GM21526 (cell line): ENCODE measurements around the gene PHF20.
"Not testable (repeated sequence)": the region's sequence is repeated elsewhere in the genome, so short reads cannot be mapped to it uniquely, and the experiment has no call there.

ENCODE experiments used
- ATAC-seq: cut with Tn5 transposase; IDR thresholded peaks from one replicate; pipeline ENCODE4 v1.9.1; 2021; ENCODE audit warnings: moderate library complexity; ENCODE audit not compliant: unreplicated experiment, low FRiP score

PHF20 gene

DNA sequence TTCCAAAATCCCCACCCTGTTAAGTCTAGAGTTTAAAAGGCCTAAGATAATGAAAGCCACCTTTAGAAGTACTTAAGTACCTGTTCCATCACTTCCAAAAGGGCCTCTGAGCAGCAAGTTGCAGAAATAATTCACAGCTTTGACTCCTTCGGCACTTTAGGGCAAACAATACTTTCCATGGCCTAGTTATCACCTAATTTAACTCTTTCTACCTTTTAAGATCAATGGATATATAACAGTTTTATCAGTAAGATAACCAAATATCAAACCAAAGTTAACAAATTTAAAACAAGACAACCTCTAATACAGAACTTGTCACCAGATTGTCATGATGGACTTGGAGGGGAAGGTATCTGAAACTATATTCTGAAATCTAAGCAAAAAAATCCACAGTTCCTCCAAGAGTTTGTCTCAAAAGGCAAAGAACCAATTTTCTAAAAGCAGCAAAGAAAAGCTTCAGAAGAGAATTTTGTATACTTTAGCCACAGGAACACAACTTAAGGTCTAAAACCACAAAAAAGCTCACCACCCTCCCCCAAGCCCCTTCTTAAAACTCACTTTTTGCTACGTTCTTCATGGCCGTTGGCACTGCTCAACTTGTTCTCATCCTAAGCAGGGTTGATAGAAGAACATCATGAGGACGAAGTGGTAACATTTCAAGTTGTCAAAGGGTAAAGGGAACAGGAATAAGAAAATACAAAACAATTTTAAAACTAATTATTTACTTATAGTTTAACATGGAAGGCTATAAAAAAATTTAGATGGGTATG lies 33.2 kb upstream of the PHF20 start:
- no peak for ATAC-seq

DNA sequence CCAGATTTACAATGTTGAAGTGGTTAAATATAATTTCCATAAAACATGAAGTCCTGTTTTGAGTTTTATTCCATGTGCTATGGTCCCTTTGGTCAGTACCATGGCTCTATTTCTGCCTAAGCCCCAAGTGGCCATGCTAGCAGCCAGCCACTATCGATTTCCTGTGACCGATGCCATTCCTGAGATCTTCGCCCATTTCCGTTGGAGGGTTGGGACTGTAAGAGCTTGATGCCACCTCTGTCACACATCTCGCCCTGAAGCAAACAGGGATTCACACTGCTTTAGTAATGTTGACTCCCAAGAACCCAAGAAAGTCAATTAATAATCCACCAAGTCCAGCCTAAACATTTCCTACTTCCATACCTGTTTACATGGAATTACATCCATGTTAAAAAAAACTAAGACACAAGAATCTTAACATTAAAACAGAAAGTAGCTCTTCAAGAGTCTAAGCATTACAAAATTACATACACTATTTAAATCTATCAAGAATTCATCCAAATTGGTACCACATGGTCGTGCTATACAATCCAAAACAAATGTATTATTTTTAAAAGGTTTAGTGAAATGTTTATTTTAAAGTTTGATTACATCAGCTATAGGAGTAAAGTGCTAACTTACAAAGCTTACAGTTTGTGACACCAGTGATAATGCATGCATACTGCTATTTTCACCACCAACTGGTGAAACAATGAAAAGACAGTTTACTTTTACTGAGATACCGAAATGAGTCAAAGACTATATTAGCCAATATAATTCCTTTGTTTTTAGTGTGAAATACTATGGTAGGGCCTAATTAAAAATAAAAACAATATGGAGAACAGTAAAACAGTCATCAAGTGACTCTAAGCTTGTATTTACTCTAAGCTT lies 32.3 kb upstream of the PHF20 start:
- ATAC-seq = no peak

DNA sequence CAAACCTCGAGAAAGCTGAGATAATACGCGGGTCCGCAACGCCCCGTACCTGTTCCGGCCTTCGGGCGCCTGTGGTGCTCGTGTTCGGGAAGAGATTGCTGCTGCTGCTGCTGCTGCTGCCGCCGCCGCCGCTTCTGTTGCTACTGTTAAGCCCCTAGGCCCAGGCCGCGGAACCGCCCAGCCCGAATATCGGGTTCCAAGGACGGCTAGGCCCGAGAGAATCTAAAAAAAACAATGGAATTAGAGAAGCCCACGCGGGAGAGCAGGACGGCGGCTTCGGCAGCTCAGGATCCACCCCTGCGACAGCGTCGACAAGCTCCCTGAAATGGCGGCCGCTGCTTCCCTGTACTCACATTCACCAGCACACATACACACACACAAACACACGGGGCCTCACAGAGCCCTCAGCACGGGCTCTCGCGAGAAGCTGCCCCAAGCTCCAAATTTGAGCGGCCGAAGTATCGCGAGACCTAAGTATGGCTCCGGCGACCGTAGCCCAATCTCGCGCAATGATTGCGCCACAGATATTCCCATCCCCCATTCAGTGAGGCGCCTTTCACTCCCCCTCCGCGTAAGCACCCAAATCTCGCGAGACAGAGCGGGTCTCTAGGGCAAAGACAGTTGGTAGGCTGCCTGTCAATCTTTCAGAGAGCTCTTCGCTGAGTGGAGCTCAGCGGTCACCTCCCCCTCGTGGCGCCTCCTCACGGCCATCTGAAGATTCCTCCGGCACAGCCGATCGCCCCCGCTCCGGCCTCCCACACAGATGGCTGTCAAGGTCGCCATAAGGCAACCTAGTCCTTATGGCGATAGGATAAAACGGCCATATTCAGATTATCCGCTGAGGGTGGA lies 29.7 kb upstream of the PHF20 start, which contains the start of gene RBM39:
TSS of gene RBM39 (minus strand) at position 369 of the 849 bp plus-strand sequence. CDS start 1,386 bp downstream, outside the sequence.
- ATAC-seq = peak; percentile 79

DNA sequence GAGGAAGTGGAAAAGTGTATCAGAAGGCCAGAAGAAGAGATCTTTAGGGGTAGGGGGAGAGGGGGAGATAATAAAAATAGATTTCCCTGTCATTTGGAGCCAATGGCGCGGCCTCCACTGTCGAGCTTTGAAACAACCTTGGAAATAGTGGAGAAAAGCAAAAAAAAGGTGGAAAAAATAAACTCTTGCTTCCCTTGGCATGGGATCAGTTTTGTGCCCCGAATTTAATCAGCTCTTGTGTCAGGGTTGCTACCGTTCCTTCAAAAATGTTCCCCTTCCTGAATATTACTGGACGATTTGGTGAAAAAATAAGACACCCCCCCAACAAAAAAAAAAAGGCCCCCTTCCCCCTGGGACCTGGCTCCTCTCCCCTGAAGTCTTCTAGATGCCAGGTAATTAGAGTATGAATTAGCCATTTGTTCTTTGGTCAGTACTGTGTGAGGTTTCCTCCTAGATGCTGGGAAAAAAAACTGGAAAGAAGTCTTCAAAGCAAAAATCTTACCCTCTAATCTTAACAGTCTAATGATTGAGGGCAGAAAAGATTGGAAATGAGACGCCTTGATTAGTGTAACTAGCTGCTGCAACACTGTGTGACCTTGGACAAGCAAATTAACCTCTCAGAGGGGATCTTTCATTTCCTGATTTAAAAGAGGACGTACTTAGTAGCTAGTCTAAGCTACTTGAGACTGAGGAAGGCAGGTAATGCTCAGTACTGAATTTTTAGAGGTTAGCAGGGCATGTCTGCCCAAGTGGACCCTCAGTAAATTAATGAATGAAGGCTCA lies 28.9 kb upstream of the PHF20 start:
- ATAC-seq = no peak

DNA sequence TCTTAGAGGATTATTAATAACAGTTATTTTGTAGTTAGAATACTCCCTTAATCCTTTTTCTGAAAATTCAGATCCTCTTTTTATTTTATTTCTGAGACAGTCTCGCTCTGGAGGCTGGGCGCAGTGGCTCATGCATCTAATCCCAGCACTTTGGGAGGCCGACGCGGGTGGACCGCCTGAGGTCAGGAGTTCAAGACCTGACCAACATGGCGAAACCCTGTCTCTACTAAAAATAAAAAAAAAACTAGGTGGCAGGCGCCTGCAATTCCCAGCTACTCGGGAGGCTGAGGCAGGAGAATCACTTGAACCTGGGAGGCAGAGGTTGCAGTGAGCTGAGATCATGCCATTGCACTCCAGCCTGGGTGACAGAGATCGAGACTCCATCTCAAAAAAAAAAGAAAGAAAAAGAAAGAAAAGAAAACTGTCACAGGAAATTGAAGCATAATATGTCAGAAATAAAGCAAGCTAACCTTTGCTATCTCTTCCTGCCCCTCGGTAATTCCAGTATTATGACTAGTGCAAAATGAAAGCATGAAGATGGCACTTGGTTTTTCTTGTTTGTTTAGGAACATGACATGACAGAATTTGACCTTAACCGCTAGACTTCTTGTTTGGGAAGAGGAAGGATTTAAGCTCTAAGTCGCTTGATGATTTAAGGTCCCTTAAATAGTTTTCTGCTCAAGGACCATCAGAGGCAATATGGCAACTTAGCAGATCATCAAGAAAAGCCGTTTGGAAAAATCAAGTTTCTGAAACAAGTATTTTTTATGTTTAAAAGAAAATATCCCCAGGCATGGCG lies 27.9 kb upstream of the PHF20 start:
- ATAC-seq = no peak

DNA sequence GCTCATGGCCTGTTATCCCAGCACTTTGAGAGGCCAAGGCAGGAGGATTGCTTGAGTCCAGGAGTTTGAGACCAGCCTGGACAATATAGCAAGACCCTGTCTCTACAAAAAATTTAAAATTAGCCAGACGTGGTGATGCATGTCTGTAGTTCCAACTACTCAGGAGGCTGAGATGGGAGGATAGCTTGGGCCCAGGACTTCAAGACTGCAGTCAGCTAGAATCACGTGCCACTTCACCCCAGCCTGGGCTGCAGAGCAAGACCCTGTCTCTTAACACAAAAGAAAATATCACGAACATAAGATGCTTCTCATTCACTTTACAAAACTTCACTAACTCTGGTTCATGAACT lies 27.3 kb upstream of the PHF20 start:
- not testable (repeated sequence) for ATAC-seq

DNA sequence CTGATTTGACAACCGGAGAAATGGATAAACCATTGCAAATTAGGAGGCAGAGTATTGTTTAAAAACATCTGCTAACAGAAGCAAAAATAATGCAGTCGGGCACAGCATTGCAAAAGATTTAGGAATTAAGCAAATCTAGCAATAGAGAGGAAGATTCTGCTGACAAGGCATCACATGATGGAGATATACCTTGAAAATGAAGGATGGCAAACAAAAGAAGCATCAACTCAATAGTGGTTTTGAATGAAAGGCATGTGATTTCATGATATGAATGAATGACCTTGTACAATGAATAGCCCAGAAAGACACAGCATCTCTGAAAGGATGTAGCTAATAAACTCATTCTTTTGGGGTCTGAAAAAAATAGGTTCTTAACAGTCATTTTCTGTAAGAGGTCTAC lies 21.2 kb upstream of the PHF20 start:
- ATAC-seq = no peak

DNA sequence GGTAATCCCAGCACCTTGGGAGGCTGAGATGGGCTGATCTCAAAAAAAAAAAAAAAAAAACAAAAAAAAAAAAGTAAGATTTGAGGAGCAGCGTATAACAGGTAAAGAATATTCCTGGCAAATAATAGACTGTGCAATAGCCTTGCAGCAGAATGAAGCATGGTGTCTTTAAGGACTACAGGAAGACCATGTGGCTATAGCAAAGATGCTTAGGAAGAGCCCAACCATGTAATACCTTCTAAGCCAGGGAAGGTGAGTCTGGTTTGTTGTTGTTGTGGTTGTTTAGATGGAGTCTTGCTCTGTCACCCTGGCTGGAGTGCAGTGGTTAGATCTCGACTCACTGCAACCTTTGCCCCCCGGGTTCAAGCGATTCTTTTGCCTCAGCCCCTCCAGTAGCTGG lies 15.4 kb upstream of the PHF20 start:
- no peak for ATAC-seq

DNA sequence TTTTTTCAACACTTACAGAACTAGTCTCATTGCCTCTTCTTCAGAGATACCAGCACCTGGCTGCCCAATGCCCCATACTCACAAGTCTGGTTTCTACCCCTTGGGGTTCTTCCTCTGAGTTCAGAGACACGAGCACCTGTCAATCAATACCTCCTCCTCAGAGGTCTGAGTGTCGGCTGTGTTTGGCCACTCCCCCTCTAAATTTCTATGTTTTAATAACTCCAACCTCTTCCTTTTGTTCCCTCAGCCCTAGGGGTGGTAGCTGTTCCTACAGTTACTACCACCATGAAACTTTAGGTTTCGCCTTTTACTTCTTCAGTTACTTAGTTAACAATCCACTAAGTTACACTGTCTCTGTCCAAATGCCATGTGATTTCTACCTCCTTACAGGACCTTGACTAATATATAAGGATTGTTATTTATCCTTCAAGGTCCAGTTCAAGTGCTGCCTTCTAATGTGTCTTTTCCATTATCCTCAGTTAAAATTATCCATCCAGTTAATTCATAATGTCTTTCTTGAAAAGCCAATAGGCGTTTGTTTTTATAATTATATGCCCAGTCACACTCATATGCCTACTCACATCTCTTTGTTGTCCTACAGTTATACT lies 14.6 kb upstream of the PHF20 start:
- no peak for ATAC-seq

DNA sequence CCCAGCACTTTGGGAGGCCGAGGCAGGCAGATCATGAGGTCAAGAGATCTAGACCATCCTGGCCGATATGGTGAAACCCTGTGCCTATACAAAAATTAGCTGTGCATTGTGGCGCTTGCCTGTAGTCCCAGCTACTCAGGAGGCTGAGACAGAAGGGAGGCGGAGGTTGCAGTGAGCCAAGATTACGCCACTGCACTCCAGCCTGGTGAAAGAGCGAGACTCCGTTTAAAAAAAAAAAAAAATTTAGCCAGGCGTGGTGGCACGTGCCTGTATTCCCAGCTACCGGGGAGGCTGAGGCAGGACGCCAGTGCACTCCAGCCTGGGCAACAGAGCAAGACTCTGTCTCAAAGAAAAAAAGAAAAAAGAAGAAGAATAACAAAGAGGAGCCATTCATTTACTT lies 10.3 kb upstream of the PHF20 start:
- ATAC-seq = not testable (repeated sequence)

DNA sequence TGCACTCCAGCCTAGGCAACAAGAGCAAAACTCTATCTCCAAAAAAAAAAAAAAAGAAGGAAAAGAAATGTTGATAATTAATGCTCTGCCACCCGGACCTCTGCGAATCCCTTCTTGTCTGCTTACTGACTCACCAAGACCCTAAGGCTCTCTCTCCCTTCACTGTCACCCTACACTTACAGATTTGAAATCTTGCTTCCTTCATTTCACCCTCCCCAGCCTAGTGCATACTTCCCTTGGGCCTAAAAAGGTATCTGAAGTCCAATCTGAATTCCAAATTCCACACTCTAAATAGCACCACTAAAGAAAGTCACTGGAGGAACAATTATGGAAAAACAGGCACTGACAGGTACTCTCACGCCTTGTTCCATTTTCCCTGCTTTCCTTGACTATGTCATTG lies 9.4 kb upstream of the PHF20 start:
- ATAC-seq = no peak

DNA sequence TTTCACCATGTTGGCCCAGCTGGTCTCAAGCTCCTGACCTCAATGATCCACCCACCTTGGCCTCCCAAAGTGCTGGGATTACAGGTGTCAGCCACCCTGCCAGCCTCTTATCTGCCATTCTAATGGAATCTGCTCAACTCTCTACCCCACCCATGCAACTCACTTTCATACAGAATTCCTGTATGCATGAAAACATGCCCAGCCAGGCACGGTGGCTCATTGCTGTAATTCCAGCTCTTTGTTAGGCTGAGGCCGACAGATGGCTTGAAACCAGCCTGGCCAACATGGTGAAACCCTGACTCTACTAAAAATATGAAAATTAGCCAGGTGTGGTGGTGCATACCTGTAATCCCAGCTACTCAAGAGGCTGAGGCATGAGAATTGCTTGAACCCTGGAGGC lies 6.9 kb upstream of the PHF20 start:
- not testable (repeated sequence) for ATAC-seq

DNA sequence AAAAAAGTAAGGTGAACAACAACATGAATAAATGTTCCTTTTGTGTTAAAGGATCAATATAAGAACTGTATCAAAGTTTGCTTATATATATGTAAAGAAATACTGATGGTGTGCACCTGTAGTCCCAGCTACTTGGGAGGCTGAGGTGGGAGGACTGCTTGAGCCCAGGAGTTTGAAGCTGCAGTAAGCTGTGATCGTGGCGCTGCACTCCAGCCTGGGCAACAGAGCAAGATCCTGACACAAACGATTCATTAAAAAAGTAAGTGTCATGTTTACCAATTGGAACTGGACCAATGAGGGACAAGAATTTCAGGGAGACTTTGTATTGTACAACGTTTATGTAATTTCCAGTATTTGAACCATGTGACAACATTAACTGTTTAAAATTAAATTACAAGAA lies 5.0 kb upstream of the PHF20 start:
- no peak for ATAC-seq

DNA sequence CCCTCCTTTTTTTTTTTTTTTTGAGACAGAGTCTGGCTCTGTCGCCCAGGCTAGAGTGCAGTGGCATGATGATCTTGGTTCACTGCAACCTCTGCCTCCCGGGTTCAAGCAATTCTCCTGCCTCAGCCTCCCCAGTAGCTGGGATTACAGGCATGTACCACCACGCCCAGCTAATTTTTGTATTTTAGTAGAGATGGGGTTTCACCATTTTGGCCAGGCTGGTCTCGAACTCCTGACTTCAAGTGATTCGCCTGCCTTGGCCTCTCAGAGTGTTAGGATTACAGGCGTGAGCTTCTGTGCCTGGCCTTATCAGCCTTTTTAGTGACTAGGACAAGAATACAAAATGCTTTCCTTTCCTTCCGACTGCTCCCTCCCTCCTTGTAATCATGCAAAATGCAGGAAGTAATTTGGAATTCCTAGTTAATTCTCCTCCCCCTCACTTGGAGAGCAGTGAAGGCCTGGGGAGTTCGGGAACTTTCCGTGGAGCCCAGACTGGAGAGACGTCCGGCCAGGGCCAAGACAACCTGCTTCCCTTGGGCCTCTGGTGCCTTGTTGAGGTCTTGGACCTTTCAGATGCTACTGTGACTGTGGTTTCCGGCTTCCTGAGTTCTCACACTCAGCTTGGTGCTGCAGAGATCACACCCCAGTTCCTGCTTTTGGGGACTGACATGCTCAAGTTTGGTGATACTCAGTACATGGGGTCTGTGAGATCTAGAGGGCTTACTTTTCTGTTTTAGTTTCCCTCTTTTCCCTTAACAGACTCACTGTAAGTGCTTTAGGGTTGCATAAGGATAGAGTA lies 3.9 kb upstream of the PHF20 start:
- ATAC-seq = peak; percentile 43

DNA sequence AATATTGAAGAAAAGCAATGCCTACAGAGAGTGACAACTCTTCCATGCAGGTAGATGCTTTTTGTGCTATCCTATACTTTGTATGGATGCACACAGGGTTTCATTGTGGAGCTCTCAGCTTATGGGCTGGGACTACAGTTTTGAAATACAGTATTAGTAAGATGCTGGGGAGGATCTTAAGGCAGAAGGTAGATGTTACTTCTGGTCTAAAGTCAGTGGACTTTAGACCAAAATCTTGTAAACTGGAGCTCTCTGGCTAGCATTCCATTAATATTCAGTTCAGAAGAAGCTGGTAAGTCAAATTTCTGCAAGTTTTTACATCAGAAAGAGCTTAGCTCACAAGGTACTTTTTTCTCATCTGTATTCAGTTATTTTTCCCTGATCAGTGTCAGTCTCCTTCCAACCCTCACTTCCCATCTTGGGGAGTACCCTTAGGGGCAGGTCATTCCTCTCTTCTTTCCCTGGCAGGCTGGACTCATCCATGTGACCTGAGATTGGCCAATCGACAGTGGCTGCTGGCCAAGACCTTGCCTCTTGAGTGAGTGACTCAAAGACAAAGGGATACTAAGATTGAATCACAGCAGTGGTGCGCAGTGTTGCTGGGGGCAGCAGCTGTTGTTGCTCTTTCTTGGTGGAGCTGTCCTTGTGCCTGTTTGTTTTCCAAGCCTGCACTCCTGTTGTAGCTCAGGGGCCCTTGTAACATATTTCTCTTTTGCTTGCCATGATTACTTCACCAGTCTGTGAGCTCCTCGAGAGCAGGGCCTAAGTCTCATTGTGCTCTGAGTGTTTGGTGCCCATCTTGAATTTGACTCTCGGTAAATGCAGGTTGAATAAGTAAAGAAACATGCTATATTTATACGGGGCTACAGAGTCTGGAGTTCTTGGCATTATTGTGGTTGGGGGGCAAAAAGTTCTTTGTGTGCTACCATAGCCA lies 2.8 kb upstream of the PHF20 start:
- no peak for ATAC-seq

DNA sequence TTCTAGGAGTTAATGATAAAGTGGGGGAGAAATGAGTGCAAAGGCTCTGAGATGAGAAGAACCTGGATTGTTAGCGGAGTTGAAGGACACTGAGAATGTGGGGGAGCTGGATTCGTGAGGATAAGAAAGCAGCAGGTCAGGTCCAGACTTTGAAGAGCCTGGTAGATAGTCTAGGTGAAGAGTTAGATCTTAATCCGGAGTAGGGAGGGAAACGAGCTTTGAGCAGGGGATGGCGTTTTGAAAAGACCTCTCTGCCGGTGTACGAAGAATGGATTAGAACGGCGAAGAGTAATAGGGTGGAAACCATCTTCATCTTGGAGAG lies 487 bp upstream of the PHF20 start:
- ATAC-seq = no peak

DNA sequence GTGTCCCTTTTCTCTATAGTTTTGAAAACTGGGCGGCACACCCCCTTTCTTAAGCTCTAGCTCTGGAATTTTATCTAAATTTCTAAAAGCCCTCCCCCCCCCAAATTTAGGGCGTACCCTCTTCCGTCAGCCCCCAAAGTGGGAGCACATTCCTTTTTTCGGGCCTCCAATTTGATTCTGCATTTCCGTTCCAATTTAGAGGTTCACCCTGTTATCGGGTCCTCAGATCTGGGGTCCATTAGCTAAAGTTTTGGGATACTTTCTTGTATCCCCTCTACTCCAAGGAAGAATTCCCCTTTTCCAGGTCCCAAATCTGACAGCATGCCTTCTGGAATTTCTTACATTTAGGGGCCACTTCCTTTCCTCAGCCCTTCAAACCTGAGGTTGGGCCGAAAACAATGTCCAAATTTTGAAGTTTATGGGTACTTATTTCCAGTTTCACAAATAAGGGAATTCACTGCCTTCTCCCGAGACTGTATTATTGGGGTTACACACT lies 796 bp downstream of the PHF20 start:
- no peak for ATAC-seq
